OCI-LY3 (cell line): ENCODE results near the gene PLCB4.

ENCODE experiments used
- CTCF ChIP-seq: fragments of 200-600, 300-600 bp; sonication (generic); IDR thresholded peaks from 2 replicates; pipeline ENCODE4 v1.5.1; 2014; ENCODE audit warnings: antibody characterized with exemption, low read length, low read depth
- EZH2phosphoT487 ChIP-seq: fragments of 200-600 bp; shearing (Covaris generic); IDR thresholded peaks from 2 replicates; pipeline ENCODE4 v1.6.1; 2018; ENCODE audit warnings: antibody characterized with exemption, mixed run types, low read depth

GRCh38 chr20:9322661-9323060 lies 253.8 kb downstream of the PLCB4 start:
- TF ChIP-seq CTCF: no peak
- no peak for TF ChIP-seq EZH2phosphoT487
